ENCODE data around the gene PIK3CD.
A peak's percentile ranks its signal among the peaks of the same experiment; 100 is the strongest.
"Not testable (repeated sequence)": the region's sequence is repeated elsewhere in the genome, so short reads cannot be mapped to it uniquely, and the experiment has no call there.

Gene PIK3CD

DNA sequence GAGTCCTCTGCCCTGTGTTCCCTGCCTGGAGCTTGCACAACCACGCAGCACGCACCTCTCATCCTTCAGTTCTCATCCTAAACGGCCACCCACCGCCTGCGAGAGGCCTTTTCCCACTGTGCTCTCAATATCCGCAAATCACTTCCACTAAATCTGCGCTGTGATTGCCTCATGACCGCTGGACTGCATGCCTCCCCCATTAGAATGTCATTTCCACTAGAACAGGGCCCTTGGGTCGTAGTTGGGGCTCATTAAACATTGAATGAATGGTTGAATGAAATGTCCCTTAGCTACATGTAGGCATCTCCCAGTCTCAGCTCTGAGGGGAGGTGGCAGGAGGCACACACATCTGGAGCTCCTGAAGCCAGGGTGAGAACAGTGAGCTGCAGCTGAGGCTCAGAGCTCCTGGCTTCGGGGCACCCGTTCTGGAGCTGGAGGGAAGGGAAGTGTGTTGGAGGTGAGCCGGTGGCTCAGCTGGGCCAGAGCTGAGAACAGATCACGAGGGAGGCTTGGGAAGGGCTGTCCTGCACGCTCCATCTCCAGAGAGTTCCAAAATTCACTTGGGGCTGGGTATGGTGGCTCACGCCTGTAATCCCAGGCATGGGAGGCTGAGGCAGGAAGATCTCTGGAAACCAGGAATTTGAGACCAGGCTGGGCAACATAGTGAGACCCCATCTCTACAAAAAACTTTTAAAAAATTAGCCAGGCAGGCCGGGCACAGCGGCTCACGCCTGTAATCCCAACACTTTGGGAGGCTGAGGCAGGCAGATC, 32.4 kb upstream of the PIK3CD start:
- DNase-seq (ENCODE audit: low read depth in 1 of 2, low spot score in 1 of 2), result no peak

GRCh38 chr1:9621032-9621431, 30.5 kb upstream of the PIK3CD start:
- DNase-seq (ENCODE audit: low read depth in 1 of 2, low spot score in 1 of 2), result no peak

GRCh38 chr1:9624081-9624480, 27.4 kb upstream of the PIK3CD start:
- DNase-seq (ENCODE audit: low read depth in 1 of 2, low spot score in 1 of 2), result no peak

DNA sequence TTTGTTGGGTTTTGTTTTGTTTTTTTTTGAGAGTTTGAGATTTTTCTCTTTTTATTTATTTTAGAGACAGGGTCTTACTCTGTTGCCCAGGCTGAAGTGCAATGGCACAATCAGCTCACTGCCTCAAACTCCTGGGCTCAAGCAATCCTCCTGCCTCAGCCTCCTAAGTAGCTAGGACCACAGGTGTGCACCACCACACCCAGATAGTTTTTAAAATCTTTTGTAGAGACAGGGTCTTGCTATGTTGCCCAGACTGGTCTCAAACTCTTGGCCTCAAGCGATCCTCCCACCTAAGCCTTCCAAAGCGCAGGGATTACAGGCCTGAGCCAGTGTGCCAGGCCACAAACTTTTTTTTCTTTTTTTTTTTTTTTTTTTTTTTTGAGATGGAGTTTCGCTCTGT, 26.5 kb upstream of the PIK3CD start:
- DNase-seq (ENCODE audit: low read depth in 1 of 2, low spot score in 1 of 2), result not testable (repeated sequence)

GRCh38 chr1:9626201-9626608, 25.3 kb upstream of the PIK3CD start:
- DNase-seq (ENCODE audit: low read depth in 1 of 2, low spot score in 1 of 2), result no peak

GRCh38 chr1:9628541-9629444, 22.7 kb upstream of the PIK3CD start:
- DNase-seq (ENCODE audit: low read depth in 1 of 2, low spot score in 1 of 2), result peak; percentile 35 to 36

GRCh38 chr1:9629445-9630201, 21.9 kb upstream of the PIK3CD start:
- DNase-seq (ENCODE audit: low read depth in 1 of 2, low spot score in 1 of 2), result peak; percentile 43 to 57

GRCh38 chr1:9630331-9631111, 21.0 kb upstream of the PIK3CD start:
- DNase-seq (ENCODE audit: low read depth in 1 of 2, low spot score in 1 of 2), result peak in 1 of 2 donors; percentile 6

GRCh38 chr1:9631613-9632012, 19.9 kb upstream of the PIK3CD start:
- no peak for DNase-seq (ENCODE audit: low read depth in 1 of 2, low spot score in 1 of 2)

- DNase-seq (ENCODE audit: low read depth in 1 of 2, low spot score in 1 of 2), result no peak
Observed at GRCh38 chr1:9633493-9633892, 18.0 kb upstream of the PIK3CD start.

- no peak for DNase-seq (ENCODE audit: low read depth in 1 of 2, low spot score in 1 of 2)
Observed at GRCh38 chr1:9634582-9634981, 16.9 kb upstream of the PIK3CD start.

DNA sequence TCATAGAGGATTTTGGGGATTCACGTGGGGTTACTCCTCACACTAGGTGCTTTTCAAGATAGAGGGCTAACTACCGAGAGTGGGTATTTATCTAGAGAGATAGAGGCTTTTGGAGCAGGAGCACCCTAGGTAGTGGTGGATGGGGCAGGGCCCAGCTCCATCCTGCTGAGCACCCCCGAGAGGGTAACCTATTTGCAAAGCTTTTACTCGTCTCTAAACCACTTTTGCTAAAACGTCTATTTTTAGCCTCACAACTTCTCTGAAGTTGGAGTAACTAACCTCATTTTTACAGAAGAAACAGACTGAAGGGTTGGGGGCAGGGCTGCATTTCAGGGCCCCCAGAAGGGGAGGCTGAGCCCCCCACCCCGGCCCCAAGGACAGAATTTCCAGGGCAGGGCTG, 12.3 kb upstream of the PIK3CD start:
- no peak for DNase-seq (ENCODE audit: low read depth in 1 of 2, low spot score in 1 of 2)

DNA sequence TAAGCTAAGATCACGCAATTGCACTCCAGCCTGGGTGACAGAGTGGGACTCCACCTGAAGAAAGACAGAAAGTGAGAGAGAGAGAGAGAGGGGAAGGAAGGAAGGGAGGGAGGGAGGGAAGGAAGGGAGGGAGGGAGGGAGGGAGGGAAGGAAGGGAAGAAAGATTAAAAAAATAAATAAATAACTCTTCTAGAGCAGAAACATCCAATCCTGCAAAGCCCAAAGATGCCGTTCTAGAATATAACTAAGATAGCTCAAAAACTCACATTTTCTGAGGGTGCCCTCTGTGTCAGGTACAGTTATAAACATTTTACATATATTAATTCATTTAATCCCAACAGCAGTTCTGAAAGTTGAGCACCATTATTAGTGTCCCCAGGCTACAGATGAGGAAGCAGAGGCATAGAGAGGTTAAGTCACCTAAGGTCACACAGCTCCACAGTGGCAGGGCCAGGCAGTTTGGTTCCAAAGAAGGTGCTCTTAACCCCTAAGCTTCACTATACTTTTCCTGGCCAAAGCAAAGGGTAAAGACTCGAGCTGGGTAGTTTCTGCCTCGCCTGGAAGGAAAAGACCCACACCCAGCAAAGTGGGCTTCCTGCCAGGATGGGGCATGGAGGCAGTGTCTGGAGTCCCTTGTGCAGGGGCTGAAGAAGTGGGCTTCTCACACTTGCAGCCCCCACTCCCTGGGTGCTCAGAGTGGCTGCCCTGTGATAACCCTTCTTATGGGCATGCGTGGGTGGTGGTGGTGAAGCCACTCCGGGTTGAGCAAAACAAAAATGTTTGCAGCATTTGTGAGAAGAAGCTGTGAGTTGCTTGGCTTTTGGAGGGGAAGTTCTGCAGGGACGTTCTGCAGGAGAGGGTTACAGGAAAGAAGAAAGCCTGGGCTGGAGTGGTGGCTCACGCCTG, 7.9 kb upstream of the PIK3CD start:
- DNase-seq (ENCODE audit: low read depth in 1 of 2, low spot score in 1 of 2), result no peak

- DNase-seq (ENCODE audit: low read depth in 1 of 2, low spot score in 1 of 2), result no peak
Observed at GRCh38 chr1:9646037-9646436, 5.5 kb upstream of the PIK3CD start.

GRCh38 chr1:9648171-9648570, 3.4 kb upstream of the PIK3CD start:
- DNase-seq (ENCODE audit: low read depth in 1 of 2, low spot score in 1 of 2), result no peak

DNA sequence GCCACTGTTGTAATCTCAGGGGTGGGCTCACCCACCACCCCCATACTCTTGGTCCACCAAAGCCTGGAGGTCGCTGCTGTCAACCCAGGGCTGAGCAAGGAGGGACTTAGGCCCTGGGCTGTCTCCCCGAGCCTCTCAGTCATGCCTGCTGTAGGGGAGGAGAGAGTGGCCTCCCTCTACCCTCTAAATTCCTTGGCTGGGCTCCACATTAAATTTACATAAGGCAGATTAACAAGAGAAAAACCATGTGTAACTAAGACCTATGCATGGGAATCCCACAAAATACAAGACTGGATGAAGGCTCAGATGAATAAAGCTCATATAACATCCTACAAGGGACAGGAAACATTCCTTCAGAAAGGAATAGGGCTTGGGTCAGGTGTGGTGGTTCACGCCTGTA, 1.8 kb upstream of the PIK3CD start:
- no peak for DNase-seq (ENCODE audit: low read depth in 1 of 2, low spot score in 1 of 2)

GRCh38 chr1:9651220-9651564, 339 bp upstream of the PIK3CD start:
- DNase-seq (ENCODE audit: low read depth in 1 of 2, low spot score in 1 of 2), result no peak

DNA sequence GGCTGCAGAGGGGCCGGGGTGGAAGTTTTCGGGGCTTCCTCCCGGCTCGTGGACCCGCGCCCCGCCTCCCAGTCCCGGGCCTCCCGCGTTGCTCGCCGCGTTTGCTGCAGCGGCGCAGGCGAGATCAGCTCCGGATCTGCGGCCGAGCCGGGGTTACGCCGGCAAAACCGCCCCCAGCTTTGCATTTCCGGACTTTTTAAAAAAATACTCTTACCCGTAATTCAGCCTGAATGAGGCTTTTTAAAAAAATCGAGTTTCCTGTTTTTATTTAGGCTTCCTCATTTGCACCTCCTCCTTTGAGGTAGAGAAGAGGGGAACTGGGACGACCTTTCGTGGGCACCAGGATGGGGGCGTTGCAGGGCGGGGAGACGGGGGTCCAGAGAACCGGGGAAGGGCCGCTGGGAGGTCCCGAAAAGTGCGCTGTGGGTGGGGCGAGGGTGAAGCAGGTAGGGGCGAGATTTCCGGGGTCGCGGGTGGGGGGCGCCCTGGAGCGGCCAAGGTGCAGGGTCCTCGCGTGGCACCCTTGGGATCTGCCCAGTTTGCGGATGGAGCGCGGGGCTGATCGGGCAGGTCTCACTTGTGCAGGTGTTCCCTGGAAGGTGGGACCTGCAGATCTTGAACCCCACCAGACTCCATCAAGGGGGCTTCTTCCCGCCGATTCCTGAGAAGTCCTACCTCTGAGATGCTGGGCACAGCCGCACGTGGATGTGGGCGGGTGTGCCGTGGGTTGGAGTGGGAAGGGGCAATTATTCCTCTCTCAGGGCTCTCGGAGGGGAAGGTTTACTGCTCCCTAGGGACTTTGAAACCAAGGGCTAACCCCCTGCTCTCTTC, 1.1 kb downstream of the PIK3CD start:
- no peak for DNase-seq (ENCODE audit: low read depth in 1 of 2, low spot score in 1 of 2)

GRCh38 chr1:9653210-9653490, 1.6 kb downstream of the PIK3CD start:
- DNase-seq (ENCODE audit: low read depth in 1 of 2, low spot score in 1 of 2), result no peak
